Measurements from ENCODE around the gene NOS1. TPM values are rescaled to one million over a fixed set of nuclear protein-coding genes. Genes with fewer than 3 reads are reported as not detected.
A peak's percentile ranks its signal among the peaks of the same experiment; 100 is the strongest.
"Not testable (repeated sequence)": the region's sequence is repeated elsewhere in the genome, so short reads cannot be mapped to it uniquely, and the experiment has no call there.

The NOS1 gene
- total RNA-seq, 2 experiments from 2014 or later, result not detected

GRCh38 chr12:117387832-117388231 is 26.4 kb upstream of the NOS1 start:
- ChIA-PET CTCF (no interaction called here), POLR2A (no interaction called here)
- no peaks in the 10 kb centered on the region for H3K36me3 Mint-ChIP-seq (ENCODE audit: low read depth)
- no peak for DNase-seq
- H3K4me3 Mint-ChIP-seq, result no peak overlapping the region
- no peak overlapping the region for H3K27ac Mint-ChIP-seq
- no peaks in the 10 kb centered on the region for H3K9me3 Mint-ChIP-seq
- H3K4me1 Mint-ChIP-seq, result no peaks in the 10 kb centered on the region
- no peaks in the 10 kb centered on the region for H3K27me3 Mint-ChIP-seq

GRCh38 chr12:117384735-117385134 is 23.3 kb upstream of the NOS1 start:
- no peaks in the 10 kb centered on the region for H3K4me1 Mint-ChIP-seq
- no peaks in the 10 kb centered on the region for H3K9me3 Mint-ChIP-seq
- H3K27me3 Mint-ChIP-seq, result no peaks in the 10 kb centered on the region
- no peaks in the 10 kb centered on the region for H3K36me3 Mint-ChIP-seq (ENCODE audit: low read depth)
- no peak overlapping the region for H3K27ac Mint-ChIP-seq
- CTCF ChIA-PET, result no interaction called here
- POLR2A ChIA-PET, result no interaction called here
- DNase-seq, result no peak
- H3K4me3 Mint-ChIP-seq, result no peak overlapping the region

- Mint-ChIP-seq H3K27ac (no peak overlapping the region), H3K4me3 (no peak overlapping the region), H3K9me3 (no peaks in the 10 kb centered on the region), H3K36me3 (ENCODE audit: low read depth) (no peaks in the 10 kb centered on the region), H3K27me3 (no peaks in the 10 kb centered on the region), H3K4me1 (no peaks in the 10 kb centered on the region)
- DNase-seq, result no peak
- ChIA-PET POLR2A (no interaction called here), CTCF (no interaction called here)
Measured at GRCh38 chr12:117380083-117380482, 18.7 kb upstream of the NOS1 start.

GRCh38 chr12:117377758-117378157 is 16.3 kb upstream of the NOS1 start:
- Mint-ChIP-seq H3K36me3 (ENCODE audit: low read depth) (no peaks in the 10 kb centered on the region), H3K4me3 (no peak overlapping the region), H3K27ac (no peak overlapping the region), H3K27me3 (no peaks in the 10 kb centered on the region), H3K4me1 (no peaks in the 10 kb centered on the region), H3K9me3 (no peaks in the 10 kb centered on the region)
- no peak for DNase-seq
- ChIA-PET CTCF (no interaction called here), POLR2A (no interaction called here)

- Mint-ChIP-seq H3K27me3 (no peaks in the 10 kb centered on the region), H3K4me3 (no peak overlapping the region), H3K4me1 (no peaks in the 10 kb centered on the region), H3K36me3 (ENCODE audit: low read depth) (no peaks in the 10 kb centered on the region), H3K9me3 (no peaks in the 10 kb centered on the region), H3K27ac (no peak overlapping the region)
- POLR2A ChIA-PET, result no interaction called here
- no peak for DNase-seq
- CTCF ChIA-PET, result no interaction called here
Measured at GRCh38 chr12:117370588-117370987, 9.2 kb upstream of the NOS1 start.

- H3K36me3 Mint-ChIP-seq (ENCODE audit: low read depth); POLR2A ChIA-PET; H3K27me3 Mint-ChIP-seq; H3K9me3 Mint-ChIP-seq; H3K4me1 Mint-ChIP-seq; DNase-seq; CTCF ChIA-PET; H3K27ac Mint-ChIP-seq; H3K4me3 Mint-ChIP-seq: not testable (repeated sequence)
Measured at GRCh38 chr12:117370000-117370399, 8.6 kb upstream of the NOS1 start.

GRCh38 chr12:117367006-117367638 is 5.7 kb upstream of the NOS1 start:
- POLR2A ChIA-PET, result no interaction called here
- peak; percentile 59 for DNase-seq
- H3K27ac Mint-ChIP-seq, result no peak overlapping the region
- H3K4me3 Mint-ChIP-seq, result no peak overlapping the region
- H3K27me3 Mint-ChIP-seq, result peaks cover 20% of the 10 kb centered on the region
- H3K9me3 Mint-ChIP-seq, result no peaks in the 10 kb centered on the region
- CTCF ChIA-PET, result interaction anchor here (1.3 to 1.4 kb wide), 2 partner anchors 220 to 470 kb away, joined by 3 to 7 read pairs; no protein-coding TSS in a partner anchor
- H3K4me1 Mint-ChIP-seq, result no peaks in the 10 kb centered on the region
- H3K36me3 Mint-ChIP-seq (ENCODE audit: low read depth), result no peaks in the 10 kb centered on the region

- DNase-seq, result no peak
- Mint-ChIP-seq H3K4me3 (no peak overlapping the region), H3K36me3 (ENCODE audit: low read depth) (no peaks in the 10 kb centered on the region), H3K27ac (no peak overlapping the region), H3K9me3 (no peaks in the 10 kb centered on the region), H3K27me3 (peaks cover 32% of the 10 kb centered on the region), H3K4me1 (no peaks in the 10 kb centered on the region)
- CTCF ChIA-PET, result no interaction called here
- POLR2A ChIA-PET, result no interaction called here
Measured at GRCh38 chr12:117365049-117365616, 3.7 kb upstream of the NOS1 start.

- peaks cover 42% of the 10 kb centered on the region for H3K27me3 Mint-ChIP-seq
- H3K4me3 Mint-ChIP-seq, result no peak overlapping the region
- DNase-seq, result no peak
- H3K4me1 Mint-ChIP-seq, result no peaks in the 10 kb centered on the region
- H3K9me3 Mint-ChIP-seq, result no peaks in the 10 kb centered on the region
- H3K27ac Mint-ChIP-seq, result no peak overlapping the region
- H3K36me3 Mint-ChIP-seq (ENCODE audit: low read depth), result no peaks in the 10 kb centered on the region
- CTCF ChIA-PET, result no interaction called here
- POLR2A ChIA-PET, result no interaction called here
Measured at GRCh38 chr12:117363953-117364486, 2.6 kb upstream of the NOS1 start.

GRCh38 chr12:117363056-117363662 is 1.7 kb upstream of the NOS1 start:
- Mint-ChIP-seq H3K9me3 (no peaks in the 10 kb centered on the region), H3K4me3 (no peak overlapping the region), H3K36me3 (ENCODE audit: low read depth) (no peaks in the 10 kb centered on the region), H3K4me1 (no peaks in the 10 kb centered on the region), H3K27ac (no peak overlapping the region), H3K27me3 (peaks cover 46% of the 10 kb centered on the region)
- ChIA-PET POLR2A (no interaction called here), CTCF (no interaction called here)
- no peak for DNase-seq

- Mint-ChIP-seq H3K4me1 (no peaks in the 10 kb centered on the region), H3K36me3 (ENCODE audit: low read depth) (no peaks in the 10 kb centered on the region), H3K27me3 (peaks cover 46% of the 10 kb centered on the region), H3K9me3 (no peaks in the 10 kb centered on the region), H3K4me3 (no peak overlapping the region), H3K27ac (no peak overlapping the region)
- DNase-seq, result no peak
- ChIA-PET CTCF (no interaction called here), POLR2A (no interaction called here)
Measured at GRCh38 chr12:117362391-117362790, 965 bp upstream of the NOS1 start.

GRCh38 chr12:117361905-117362304 is 479 bp upstream of the NOS1 start:
- Mint-ChIP-seq H3K27ac (no peak overlapping the region), H3K4me1 (no peaks in the 10 kb centered on the region), H3K4me3 (no peak overlapping the region), H3K36me3 (ENCODE audit: low read depth) (no peaks in the 10 kb centered on the region), H3K9me3 (no peaks in the 10 kb centered on the region), H3K27me3 (peaks cover 46% of the 10 kb centered on the region)
- CTCF ChIA-PET, result no interaction called here
- no peak for DNase-seq
- POLR2A ChIA-PET, result no interaction called here

GRCh38 chr12:117360551-117361346 is 677 bp downstream of the NOS1 start:
- Mint-ChIP-seq H3K4me3 (no peak overlapping the region), H3K9me3 (no peaks in the 10 kb centered on the region), H3K27ac (no peak overlapping the region), H3K27me3 (peaks cover 46% of the 10 kb centered on the region), H3K4me1 (no peaks in the 10 kb centered on the region), H3K36me3 (ENCODE audit: low read depth) (no peaks in the 10 kb centered on the region)
- ChIA-PET POLR2A (no interaction called here), CTCF (no interaction called here)
- no peak for DNase-seq
